ENCODE data around the gene FAM169A.
"Not testable (repeated sequence)": the region's sequence is repeated elsewhere in the genome, so short reads cannot be mapped to it uniquely, and the experiment has no call there.

The FAM169A gene

DNA sequence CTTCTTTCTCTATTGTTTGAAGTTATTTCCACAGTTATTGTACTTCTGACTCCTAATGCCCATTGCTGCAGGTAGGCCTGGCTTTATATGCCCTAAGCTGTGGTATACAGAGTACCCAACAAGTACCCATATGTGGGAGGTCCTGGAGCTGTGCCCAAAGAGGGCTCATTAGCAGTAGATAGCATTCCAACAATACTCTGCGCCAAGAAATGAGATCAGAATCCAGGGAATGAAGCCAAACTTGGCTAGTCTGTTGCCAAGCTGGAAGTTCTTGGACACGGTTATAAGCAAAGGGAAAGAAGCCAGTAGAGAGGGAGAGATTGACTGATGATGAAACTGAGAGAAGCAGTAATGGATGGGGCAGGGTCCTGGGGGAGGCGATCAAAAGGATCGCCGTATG lies 29.7 kb upstream of the FAM169A start:
- peak; percentile 20 to 85 for DNase-seq (ENCODE audit: low read depth in 2 of 2)
- no peak overlapping the region for H3K4me3 ChIP-seq (replicated peaks in 1 of 2; ENCODE audit: low read depth in 2 of 2, low read length in 2 of 2)
- TF ChIP-seq, protein P1, sequence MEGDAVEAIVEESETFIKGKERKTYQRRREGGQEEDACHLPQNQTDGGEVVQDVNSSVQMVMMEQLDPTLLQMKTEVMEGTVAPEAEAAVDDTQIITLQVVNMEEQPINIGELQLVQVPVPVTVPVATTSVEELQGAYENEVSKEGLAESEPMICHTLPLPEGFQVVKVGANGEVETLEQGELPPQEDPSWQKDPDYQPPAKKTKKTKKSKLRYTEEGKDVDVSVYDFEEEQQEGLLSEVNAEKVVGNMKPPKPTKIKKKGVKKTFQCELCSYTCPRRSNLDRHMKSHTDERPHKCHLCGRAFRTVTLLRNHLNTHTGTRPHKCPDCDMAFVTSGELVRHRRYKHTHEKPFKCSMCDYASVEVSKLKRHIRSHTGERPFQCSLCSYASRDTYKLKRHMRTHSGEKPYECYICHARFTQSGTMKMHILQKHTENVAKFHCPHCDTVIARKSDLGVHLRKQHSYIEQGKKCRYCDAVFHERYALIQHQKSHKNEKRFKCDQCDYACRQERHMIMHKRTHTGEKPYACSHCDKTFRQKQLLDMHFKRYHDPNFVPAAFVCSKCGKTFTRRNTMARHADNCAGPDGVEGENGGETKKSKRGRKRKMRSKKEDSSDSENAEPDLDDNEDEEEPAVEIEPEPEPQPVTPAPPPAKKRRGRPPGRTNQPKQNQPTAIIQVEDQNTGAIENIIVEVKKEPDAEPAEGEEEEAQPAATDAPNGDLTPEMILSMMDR (IDR thresholded peaks at IDR 0.05; ENCODE audit: low read depth, low read length): no peak

DNA sequence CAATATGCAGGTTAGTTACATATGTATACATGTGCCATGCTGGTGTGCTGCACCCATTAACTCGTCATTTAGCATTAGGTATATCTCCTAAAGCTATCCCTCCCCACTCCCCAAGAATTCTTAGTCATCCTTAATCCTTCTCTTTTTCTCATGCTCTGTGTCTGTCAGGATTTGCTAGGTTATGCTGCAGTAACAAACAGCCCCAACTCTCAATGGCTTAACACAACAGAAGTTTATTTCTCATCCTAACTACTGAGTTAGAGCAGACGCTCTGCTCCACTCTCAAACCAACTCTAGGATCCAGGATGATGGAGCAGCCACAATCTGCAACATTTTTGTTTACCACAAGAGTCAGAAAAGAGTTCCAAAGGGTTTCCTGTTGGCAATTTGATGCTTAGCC lies 28.2 kb upstream of the FAM169A start:
- TF ChIP-seq, protein P1 (IDR thresholded peaks at IDR 0.05; ENCODE audit: low read depth, low read length): no peak
- no peak for DNase-seq (ENCODE audit: low read depth in 2 of 2)
- no peak overlapping the region for H3K4me3 ChIP-seq (replicated peaks in 1 of 2; ENCODE audit: low read depth in 2 of 2, low read length in 2 of 2)

DNA sequence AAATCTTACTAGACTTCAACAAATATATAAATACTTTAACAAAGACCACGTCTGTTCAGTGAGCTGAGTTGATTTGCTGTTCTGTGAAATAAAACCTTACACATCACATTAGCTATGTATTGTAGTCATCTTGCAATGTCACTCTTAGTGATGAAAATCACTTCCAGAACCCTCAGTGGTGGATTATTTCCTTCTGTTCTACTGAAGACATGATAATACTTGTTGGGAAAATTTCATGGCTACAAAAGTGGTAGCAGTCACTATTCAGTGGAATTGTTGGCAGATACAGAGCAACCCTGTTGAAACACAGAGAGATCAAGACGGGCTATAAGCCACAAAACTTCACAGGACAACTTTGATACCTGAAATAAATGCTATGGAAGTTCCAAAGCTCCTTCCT lies 26.7 kb upstream of the FAM169A start:
- H3K4me3 ChIP-seq (replicated peaks in 1 of 2; ENCODE audit: low read depth in 2 of 2, low read length in 2 of 2): no peak overlapping the region
- DNase-seq (ENCODE audit: low read depth in 2 of 2): no peak
- TF ChIP-seq, protein P1 (IDR thresholded peaks at IDR 0.05; ENCODE audit: low read depth, low read length): no peak

DNA sequence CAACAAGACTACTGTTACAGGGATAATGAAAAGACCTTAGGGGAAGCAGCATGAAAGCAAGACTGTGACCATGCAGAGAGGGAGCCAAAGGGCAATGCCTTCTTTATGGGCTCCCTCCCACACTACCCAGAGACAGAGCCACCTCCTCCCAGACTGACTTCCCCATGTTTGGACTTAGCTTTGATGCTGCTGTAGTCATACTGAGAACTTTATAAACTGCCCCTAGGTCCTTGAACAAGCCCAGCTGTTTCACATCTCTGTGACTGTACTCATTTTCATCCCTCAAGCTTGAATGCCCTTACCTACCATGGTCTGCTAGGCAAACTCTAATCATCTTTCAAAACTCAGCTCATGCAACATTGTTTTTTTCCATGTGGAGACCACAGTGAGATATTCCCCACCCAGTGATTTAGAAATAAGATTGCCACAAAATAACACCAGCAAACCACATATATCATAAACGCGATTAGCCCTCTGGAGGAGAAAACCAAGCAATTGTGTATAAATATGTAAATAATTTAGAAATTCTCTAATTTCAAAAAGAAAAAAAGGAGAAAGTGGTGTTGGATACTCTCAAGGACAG lies 23.4 kb upstream of the FAM169A start:
- H3K4me3 ChIP-seq (replicated peaks in 1 of 2; ENCODE audit: low read depth in 2 of 2, low read length in 2 of 2): no peak overlapping the region
- TF ChIP-seq, protein P1 (IDR thresholded peaks at IDR 0.05; ENCODE audit: low read depth, low read length): no peak
- DNase-seq (ENCODE audit: low read depth in 2 of 2): no peak

DNA sequence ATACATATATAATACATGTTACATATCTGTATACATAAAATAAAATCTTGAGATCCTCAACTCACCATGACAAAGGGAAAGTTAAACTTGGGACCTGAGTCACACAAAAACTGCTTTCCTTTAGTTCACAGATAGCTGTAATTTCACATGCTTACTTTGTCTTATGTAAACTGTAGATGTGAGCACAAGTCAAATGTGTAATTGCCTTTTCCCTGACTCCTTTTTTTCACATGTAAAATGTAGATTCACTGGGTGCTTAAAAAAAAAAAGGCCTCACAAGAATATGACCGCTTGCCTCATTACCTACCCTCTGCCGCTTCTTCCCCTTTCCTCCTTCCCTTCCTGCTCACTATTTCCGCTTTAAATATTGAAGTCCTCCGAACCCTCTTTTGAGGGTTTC lies 21.9 kb upstream of the FAM169A start:
- no peak overlapping the region for H3K4me3 ChIP-seq (replicated peaks in 1 of 2; ENCODE audit: low read depth in 2 of 2, low read length in 2 of 2)
- no peak for DNase-seq (ENCODE audit: low read depth in 2 of 2)
- TF ChIP-seq, protein P1 (IDR thresholded peaks at IDR 0.05; ENCODE audit: low read depth, low read length): no peak

DNA sequence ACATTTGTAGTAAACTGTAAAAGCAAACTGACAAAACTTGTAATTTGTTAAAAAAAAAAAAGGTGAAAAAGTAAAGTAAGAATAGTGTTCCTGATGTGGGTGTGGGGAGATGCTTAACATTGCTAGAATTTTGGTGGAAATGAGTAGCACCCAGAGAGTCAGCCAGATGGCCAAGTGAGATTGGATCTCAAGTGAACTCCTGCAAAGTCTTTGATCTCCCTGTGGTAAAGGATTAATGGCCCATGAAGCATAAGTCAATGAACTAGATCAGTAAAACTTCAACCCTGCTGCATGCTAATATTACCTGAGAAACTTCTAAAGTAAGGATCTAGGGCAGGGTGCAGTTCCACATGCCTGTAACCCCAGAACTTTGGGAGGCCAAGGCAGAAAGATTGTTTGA lies 19.0 kb upstream of the FAM169A start:
- H3K4me3 ChIP-seq (replicated peaks in 1 of 2; ENCODE audit: low read depth in 2 of 2, low read length in 2 of 2): no peak overlapping the region
- TF ChIP-seq, protein P1 (IDR thresholded peaks at IDR 0.05; ENCODE audit: low read depth, low read length): no peak
- no peak for DNase-seq (ENCODE audit: low read depth in 2 of 2)

DNA sequence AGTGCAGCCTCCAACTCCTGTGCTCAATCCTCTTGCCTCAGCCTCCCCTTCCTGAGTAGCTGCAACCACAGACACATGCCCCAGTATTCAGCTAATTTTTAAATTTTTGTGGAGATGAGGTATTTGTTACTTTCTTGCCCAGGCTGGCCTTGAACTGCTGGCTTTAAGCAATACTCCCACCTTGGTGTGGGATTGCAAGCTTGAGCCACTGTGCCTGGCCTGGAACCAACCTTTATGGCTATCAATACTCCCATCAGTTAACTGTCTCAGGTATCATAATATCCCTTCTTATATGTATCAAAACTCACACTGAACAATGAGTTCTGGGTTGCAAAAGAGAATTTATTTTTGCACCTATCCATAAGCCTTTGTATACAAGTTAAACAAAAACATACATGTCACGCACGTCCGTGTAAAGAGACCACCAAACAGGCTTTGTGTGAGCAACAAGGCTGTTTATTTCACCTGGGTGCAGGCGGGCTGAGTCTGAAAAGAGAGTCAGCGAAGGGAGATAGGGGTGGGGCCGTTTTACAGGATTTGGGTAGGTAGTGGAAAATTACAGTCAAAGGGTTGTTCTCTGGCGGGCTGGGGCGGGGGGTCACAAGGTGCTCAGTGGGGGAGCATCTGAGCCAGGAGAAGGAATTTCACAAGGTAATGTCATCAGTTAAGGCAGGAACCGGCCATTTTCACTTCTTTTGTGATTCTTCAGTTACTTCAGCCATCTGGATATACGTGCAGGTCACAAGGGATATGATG lies 16.4 kb upstream of the FAM169A start:
- DNase-seq (ENCODE audit: low read depth in 2 of 2); H3K4me3 ChIP-seq (replicated peaks in 1 of 2; ENCODE audit: low read depth in 2 of 2, low read length in 2 of 2): not testable (repeated sequence)
